ENCODE data around the gene SOX9. TPM values are rescaled to one million over a fixed set of nuclear protein-coding genes. Genes with fewer than 3 reads are reported as not detected.
A peak's percentile ranks its signal among the peaks of the same experiment; 100 is the strongest.

SOX9 gene
- polyA plus RNA-seq, 2 of the 4 experiments (the other 2 are of a cell fraction), result 6.7 to 12.3 TPM

- POLR2A ChIA-PET, result interaction anchor here (1.7 kb wide), 1 partner anchor 30 kb away, joined by 6 read pairs; the partner anchor contains the start of gene SOX9
- H3K4me3 ChIP-seq, result peak overlapping the region; percentile 20; the same call in 2 of the 3 replicates
- no peak for FAIRE-seq
- peak overlapping the region; percentile 77 to 85 for H3K27ac ChIP-seq
- ATAC-seq, result peak; percentile 65 to 72
- no peak for TF ChIP-seq USF2 (IDR thresholded peaks at IDR 0.05)
- TF ChIP-seq MAFK (IDR thresholded peaks at IDR 0.05; ENCODE audit: partially characterized antibody), result no peak
- TF ChIP-seq TP53 (CRISPR knock-in tag; IDR thresholded peaks at IDR 0.05), result peak; percentile 19; the same call in 1 of the 2 replicates
- no peak for TF ChIP-seq MAX (IDR thresholded peaks at IDR 0.05)
- no peak for TF ChIP-seq NPAS2 (CRISPR knock-in tag; IDR thresholded peaks at IDR 0.05; ENCODE audit: borderline replicate concordance)
- TF ChIP-seq CEBPB (IDR thresholded peaks at IDR 0.05), result peak; percentile 53 to 67; a peak in 3 of 4 replicates
- TF ChIP-seq TFCP2L1 (CRISPR knock-in tag; IDR thresholded peaks at IDR 0.05), result no peak
- no peak for TF ChIP-seq NFE2L2 (conservative IDR thresholded peaks at IDR 0.05; ENCODE audit: low read length)
- TF ChIP-seq CBX8 (IDR thresholded peaks at IDR 0.05), result no peak
- TF ChIP-seq FOXS1 (CRISPR knock-in tag; IDR thresholded peaks at IDR 0.05), result no peak
- no peak for TF ChIP-seq CBX2 (IDR thresholded peaks at IDR 0.05; ENCODE audit: borderline replicate concordance, low read depth)
- TF ChIP-seq POLR2AphosphoS2 (conservative IDR thresholded peaks at IDR 0.05; ENCODE audit: low read length), result no peak
- TF ChIP-seq HMGXB4 (CRISPR knock-in tag; IDR thresholded peaks at IDR 0.05; ENCODE audit: borderline replicate concordance), result no peak
- TF ChIP-seq CHD4 (IDR thresholded peaks at IDR 0.05; ENCODE audit: borderline replicate concordance), result no peak
- TF ChIP-seq SMC3 (IDR thresholded peaks at IDR 0.05), result no peak
- no peak for TF ChIP-seq JUNB (IDR thresholded peaks at IDR 0.05)
- no peak for TF ChIP-seq EP300 (IDR thresholded peaks at IDR 0.05)
- CTCF ChIA-PET, result interaction anchor here (1.3 to 1.6 kb wide), 3 partner anchors 8 to 31 kb away, joined by 3 to 7 read pairs (median 3); partner anchors contain the start of gene SOX9
- no peaks in the 10 kb centered on the region for H3K9me3 ChIP-seq
- 44% methylated on average over 10 of the region's 11 CpGs for WGBS (ENCODE audit: missing lambda C conversion rate)
- peak; percentile 65 to 71 for DNase-seq (ENCODE audit: low read depth in 1 of 2, low spot score in 1 of 2)
- peak overlapping the region; percentile 82 for H3K4me2 ChIP-seq
- peaks cover 33% of the 10 kb centered on the region for H3K4me1 ChIP-seq
Observed at GRCh38 chr17:72150632-72151460, 30.0 kb downstream of the SOX9 start.

- POLR2A ChIA-PET, result interaction anchor here (0.5 to 1.7 kb wide), 2 partner anchors 31 to 349 kb away, joined by 3 to 6 read pairs; partner anchors contain the start of gene SOX9
- H3K4me1 ChIP-seq, result peaks cover 28% of the 10 kb centered on the region
- FAIRE-seq (peak; percentile 99), DNase-seq (ENCODE audit: low read depth in 1 of 2, low spot score in 1 of 2) (peak; percentile 98 to 99), ATAC-seq (peak; percentile 95 to 96)
- H3K9me3 ChIP-seq, result no peaks in the 10 kb centered on the region
- H3K27ac ChIP-seq, result peak overlapping the region; percentile 77 to 85
- WGBS (ENCODE audit: missing lambda C conversion rate), result 2% methylated on average over 11 of the region's 11 CpGs
- peak overlapping the region; percentile 82 for H3K4me2 ChIP-seq
- peak overlapping the region; percentile 20; the same call in 2 of the 3 replicates for H3K4me3 ChIP-seq
- CTCF ChIA-PET, result interaction anchor here (1.4 to 1.8 kb wide), 4 partner anchors 9 to 388 kb away, joined by 3 to 8 read pairs (median 8); partner anchors contain the start of gene SOX9
- TF ChIP-seq EP300 (IDR thresholded peaks at IDR 0.05) (peak; percentile 37 to 51; a peak in 2 of 5 replicates), RNF2 (IDR thresholded peaks at IDR 0.05; ENCODE audit: borderline replicate concordance, low read depth) (no peak), ZC3H11A (IDR thresholded peaks at IDR 0.05) (no peak), FOXS1 (CRISPR knock-in tag; IDR thresholded peaks at IDR 0.05) (no peak; the same call in 1 of the 2 replicates), FOSL2 (IDR thresholded peaks at IDR 0.05) (peak; percentile 93), FOSL2 (CRISPR knock-in tag; IDR thresholded peaks at IDR 0.05) (peak; percentile 97), HOXA7 (CRISPR knock-in tag; IDR thresholded peaks at IDR 0.05) (no peak), MAZ (IDR thresholded peaks at IDR 0.05; ENCODE audit: borderline replicate concordance, low read depth, low read length) (no peak), HMGXB4 (CRISPR knock-in tag; IDR thresholded peaks at IDR 0.05; ENCODE audit: borderline replicate concordance) (no peak), SMC3 (IDR thresholded peaks at IDR 0.05) (peak; percentile 61), CBX8 (IDR thresholded peaks at IDR 0.05) (no peak), KDM1A (IDR thresholded peaks at IDR 0.05; ENCODE audit: low read depth) (no peak), JUN (IDR thresholded peaks at IDR 0.05) (peak; percentile 72 to 79; a peak in 4 of 5 replicates), FOSB (CRISPR knock-in tag; IDR thresholded peaks at IDR 0.05) (no peak; the same call in 1 of the 2 replicates), CHD4 (IDR thresholded peaks at IDR 0.05; ENCODE audit: borderline replicate concordance) (no peak; the same call in 1 of the 2 replicates), PBX3 (IDR thresholded peaks at IDR 0.05) (peak; percentile 81), JUNB (IDR thresholded peaks at IDR 0.05) (peak; percentile 87), CBX2 (IDR thresholded peaks at IDR 0.05; ENCODE audit: borderline replicate concordance, low read depth) (no peak), GATA3 (IDR thresholded peaks at IDR 0.05; ENCODE audit: borderline replicate concordance) (peak; percentile 94)
Observed at GRCh38 chr17:72151565-72152386, 31.0 kb downstream of the SOX9 start.

Measured in A549 (cell line).